Right ventricle myocardium superior (tissue), 1 donor: ENCODE results near the gene CHST15. TPM values are rescaled to one million over a fixed set of nuclear protein-coding genes. Genes with fewer than 3 reads are reported as not detected.
"Not testable (repeated sequence)": the region's sequence is repeated elsewhere in the genome, so short reads cannot be mapped to it uniquely, and the experiment has no call there.

Experiments used
- ATAC-seq: fragments of 200-7000 bp; cut with Tn5 transposase; one replicate; pipeline ENCODE4 v1.9.1; 2020; ENCODE audit warnings: mild to moderate bottlenecking; ENCODE audit not compliant: poor library complexity
- DNase-seq: peaks from one replicate; pipeline ENCODE4 v3.0.0-alpha.2; 2020
- intact Hi-C: fragments of 100-400 bp; cut with DNase I; formaldehyde crosslinking; loops from one replicate; pipeline ENCODE4 v1.11.2; 2022
- total RNA-seq: library from RNA; stranded (reverse); fragmentation: NEBNext Ultra II Directional; extraction: Animal tissue kit (Norgen Biotek cat#: 25700); gene quantifications from one replicate; pipeline ENCODE4 v1.2.1, GENCODE V29; 2021
- donor health status: DM: no; HTN: yes; CAD: no; lungs with severe emphysema.

CHST15 gene
- total RNA-seq, 1 donor from 2014 or later: 3.0 TPM

GRCh38 chr10:124041675-124042445 lies 51.5 kb downstream of the CHST15 start:
- no peak for ATAC-seq
- intact Hi-C loops: no loop called here
- DNase-seq: no peak

- intact Hi-C loops: no loop called here
- ATAC-seq (no peak), DNase-seq (no peak)
Measured at GRCh38 chr10:124040451-124041188, 52.8 kb downstream of the CHST15 start.

- DNase-seq (no peak), ATAC-seq (no peak)
- intact Hi-C loops: no loop called here
Measured at GRCh38 chr10:124039483-124040013, 53.9 kb downstream of the CHST15 start.

DNA sequence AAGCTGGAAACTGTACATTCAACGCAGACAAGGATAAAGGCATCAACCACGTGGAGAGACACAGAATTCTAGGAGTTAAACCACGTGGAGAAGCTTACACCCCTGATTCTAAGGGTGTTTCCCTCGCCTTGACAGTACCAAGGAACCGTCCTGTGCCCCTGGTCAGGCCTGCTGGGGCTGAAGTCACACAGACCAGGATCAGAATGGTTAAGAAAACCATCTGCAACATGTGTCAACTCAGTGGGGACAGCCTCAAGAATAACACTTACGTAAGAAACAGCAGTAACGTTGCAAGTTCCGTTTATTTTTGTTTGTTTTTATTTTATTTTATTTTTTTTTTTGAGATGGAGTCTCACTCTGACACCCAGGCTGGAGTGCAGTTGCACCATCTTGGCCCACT lies 55.6 kb downstream of the CHST15 start:
- intact Hi-C loops: no loop called here
- ATAC-seq (no peak), DNase-seq (no peak)

DNA sequence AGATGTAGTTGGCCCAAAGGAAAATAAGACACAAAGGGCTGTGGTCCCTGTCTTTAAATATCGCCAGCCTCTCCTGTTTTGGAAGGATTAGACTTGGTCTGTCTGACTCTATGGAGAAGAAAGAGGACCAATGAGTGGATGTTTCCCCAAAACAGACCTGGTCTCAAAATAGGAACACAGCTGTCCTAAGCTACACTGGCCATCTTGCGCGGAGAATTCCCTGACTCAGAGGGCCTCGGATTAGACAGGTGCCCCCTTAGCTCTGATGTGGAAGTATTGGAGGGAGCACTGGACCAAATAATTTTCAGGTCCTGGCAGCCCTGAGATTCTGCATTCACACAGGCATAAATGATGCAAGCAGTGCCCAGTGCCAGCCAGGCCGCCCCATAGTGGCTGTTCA lies 56.1 kb downstream of the CHST15 start:
- DNase-seq (no peak), ATAC-seq (no peak)
- intact Hi-C loops: no loop called here

DNA sequence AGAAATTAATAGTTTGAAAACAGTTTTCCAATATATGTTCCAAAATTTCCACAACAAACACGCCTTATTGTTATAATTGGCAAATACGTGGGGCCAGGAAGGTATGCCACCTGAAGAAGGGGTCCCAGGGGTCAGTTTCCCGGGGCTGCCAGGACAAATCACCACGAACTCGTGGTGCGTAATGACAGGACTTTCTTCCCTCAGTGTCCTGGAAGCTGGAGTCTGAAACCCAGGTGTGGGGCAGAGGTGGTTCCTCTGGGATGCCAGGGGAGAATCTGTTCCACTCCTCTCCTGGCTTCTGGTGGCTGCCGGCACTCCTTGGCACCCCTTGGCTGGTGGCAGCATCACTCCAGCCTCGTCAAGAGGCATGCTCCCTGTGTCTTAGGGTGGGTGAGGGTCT lies 56.7 kb downstream of the CHST15 start:
- intact Hi-C loops: no loop called here
- ATAC-seq: no peak
- no peak for DNase-seq

GRCh38 chr10:124035928-124036558 lies 57.4 kb downstream of the CHST15 start:
- peak; percentile 47 for ATAC-seq
- intact Hi-C loops: no loop called here
- peak; percentile 68 for DNase-seq

DNA sequence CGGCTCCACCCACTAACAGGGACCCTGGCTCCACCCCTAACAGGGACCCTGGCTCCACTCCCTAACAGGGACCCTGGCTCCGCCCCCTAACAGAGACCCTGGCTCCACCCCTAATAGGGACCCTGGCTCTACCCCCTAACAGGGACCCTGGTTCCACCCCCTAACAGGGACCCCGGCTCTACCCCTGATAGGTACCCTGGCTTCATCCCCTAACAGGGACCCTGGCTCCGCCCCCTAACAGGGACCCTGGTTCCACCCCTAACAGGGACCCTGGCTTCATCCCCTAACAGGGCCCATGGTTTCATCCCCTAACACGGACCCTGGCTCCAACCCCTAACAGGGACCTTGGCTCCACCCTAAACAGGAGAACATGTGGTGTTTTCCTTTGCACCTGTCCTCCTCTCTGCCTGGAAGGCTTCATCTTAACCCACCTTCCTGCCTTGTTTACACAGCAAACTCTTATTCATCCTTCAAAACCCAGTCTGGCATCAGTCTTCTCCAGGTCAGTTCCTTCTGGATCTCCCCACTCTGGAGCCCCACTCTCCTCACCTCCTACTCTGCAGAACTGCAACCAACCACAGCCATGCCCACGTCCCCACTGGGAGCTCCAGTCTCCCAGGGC lies 58.0 kb downstream of the CHST15 start:
- ATAC-seq (no peak), DNase-seq (no peak)
- intact Hi-C loops: no loop called here

DNA sequence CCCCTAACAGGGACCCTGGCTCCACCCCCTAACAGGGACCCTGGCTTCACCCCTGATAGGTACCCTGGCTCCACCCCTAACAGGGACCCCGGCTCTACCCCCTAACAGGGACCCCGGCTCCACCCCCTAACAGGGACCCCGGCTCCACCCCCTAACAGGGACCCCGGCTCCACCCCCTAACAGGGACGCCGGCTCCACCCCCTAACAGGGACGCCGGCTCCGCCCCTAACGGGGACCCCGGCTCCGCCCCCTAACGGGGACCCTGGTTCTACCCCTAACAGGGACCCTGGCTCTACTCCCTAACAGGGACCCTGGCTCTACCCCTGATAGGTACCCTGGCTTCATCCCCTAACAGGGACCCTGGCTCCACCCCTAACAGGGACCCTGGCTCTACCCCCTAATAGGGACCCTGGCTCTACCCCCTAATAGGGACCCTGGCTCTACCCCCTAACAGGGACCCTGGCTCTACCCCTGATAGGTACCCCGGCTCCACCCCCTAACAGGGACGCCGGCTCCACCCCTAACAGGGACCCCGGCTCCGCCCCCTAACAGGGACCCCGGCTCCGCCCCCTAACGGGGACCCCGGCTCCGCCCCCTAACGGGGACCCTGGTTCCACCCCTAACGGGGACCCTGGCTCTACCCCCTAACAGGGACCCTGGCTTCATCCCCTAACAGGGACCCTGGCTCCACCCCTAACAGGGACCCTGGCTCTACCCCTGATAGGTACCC lies 58.7 kb downstream of the CHST15 start:
- intact Hi-C loops, DNase-seq, ATAC-seq: not testable (repeated sequence)

- DNase-seq (peak; percentile 69), ATAC-seq (peak; percentile 77)
- intact Hi-C loops: no loop called here
Measured at GRCh38 chr10:124033887-124034218, 59.5 kb downstream of the CHST15 start.

GRCh38 chr10:124032971-124033886 lies 60.2 kb downstream of the CHST15 start:
- intact Hi-C loops: no loop called here
- ATAC-seq: no peak
- DNase-seq: no peak

GRCh38 chr10:124032087-124032935 lies 61.1 kb downstream of the CHST15 start:
- ATAC-seq: no peak
- intact Hi-C loops: no loop called here

DNA sequence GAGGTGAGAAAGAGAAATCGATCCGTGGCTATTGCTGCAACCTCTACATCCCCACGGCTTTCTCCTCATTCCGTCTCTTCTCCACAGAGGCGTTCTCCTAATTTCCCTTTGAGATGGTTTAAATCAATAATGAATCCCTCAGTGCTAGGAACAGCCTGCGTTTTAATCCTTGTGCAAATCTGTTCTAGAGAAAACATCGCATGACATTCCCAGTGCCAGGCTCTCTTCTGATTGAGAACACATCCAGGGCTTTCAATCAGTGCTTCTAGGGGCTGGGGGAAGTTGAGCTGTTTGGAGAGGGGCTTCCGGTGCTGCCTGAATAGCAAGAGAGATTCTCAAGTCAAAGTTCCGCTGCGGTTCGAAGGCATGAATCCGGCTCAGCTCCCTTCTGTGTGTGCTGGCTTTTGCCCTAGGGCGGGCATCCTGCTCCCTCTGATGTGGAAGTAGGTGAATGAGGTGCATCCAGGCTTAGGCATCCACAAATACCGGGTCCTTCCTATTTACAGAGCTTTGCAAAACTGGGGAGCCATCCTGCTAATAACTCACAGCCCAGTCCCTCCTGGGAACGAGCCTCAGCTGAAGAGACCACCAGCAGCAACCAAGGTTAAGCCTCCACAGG lies 62.8 kb downstream of the CHST15 start:
- DNase-seq (no peak), ATAC-seq (no peak)
- intact Hi-C loops: no loop called here

More at GRCh38 chr10:124032087-124032935, 61.1 kb downstream of the CHST15 start:
- DNase-seq: no peak

DNA sequence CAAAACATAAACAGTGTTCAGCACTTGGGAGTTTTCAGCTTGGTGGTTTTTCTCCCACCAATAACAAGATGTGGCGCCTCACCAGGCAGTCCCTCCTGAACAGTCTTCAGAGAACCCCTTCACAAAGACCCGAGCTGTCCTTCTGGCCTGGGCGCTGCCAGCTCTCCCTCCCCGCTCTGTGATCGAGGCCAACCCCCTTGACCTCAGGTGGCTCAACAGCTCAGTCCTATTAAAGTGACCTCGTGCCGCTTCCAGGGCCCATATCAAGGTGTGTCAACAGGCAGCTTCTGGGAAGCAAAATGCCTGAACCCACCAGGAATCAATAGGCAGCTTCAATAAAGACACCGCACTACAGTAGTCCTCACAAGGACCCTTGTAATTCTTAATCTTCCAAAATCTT lies 63.3 kb downstream of the CHST15 start:
- no peak for ATAC-seq
- no peak for DNase-seq
- intact Hi-C loops: no loop called here

GRCh38 chr10:124029559-124029958 lies 63.8 kb downstream of the CHST15 start:
- ATAC-seq (no peak), DNase-seq (no peak)
- intact Hi-C loops: no loop called here
